Astrocyte (in vitro differentiated cells and primary cell): ENCODE data around the gene ANKRD44. TPM values are rescaled to one million over a fixed set of nuclear protein-coding genes. Genes with fewer than 3 reads are reported as not detected.

Experiments
- DNase-seq: peaks from one replicate; pipeline ENCODE4 v3.0.0-alpha.2; 2010; ENCODE audit warnings: low read depth
- FAIRE-seq: peaks from 2 replicates; lab custom pipeline; 2011; peaks lifted over from hg19 to GRCh38; lab: Jason Lieb, UNC
- H2AFZ ChIP-seq: 2 replicates; pipeline ENCODE4 v1.6.0; 2012; ENCODE audit warnings: low read depth, low read length, inconsistent platforms
- H3K27ac ChIP-seq: 2 replicates; pipeline ENCODE4 v1.5.1; 2011; ENCODE audit warnings: low read depth, low read length, inconsistent platforms
- H3K27me3 ChIP-seq: 2 replicates; pipeline ENCODE4 v1.6.0; 2011; ENCODE audit warnings: low read length, inconsistent platforms; ENCODE audit not compliant: insufficient read depth
- H3K36me3 ChIP-seq: 2 replicates; pipeline ENCODE4 v1.5.1; 2011; ENCODE audit warnings: low read length, inconsistent platforms; ENCODE audit not compliant: insufficient read depth
- H3K4me1 ChIP-seq: 2 replicates; pipeline ENCODE4 v1.5.1; 2011; ENCODE audit warnings: low read length, inconsistent platforms; ENCODE audit not compliant: insufficient read depth
- H3K4me2 ChIP-seq: 2 replicates; pipeline ENCODE4 v1.6.0; 2012; ENCODE audit warnings: low read length, inconsistent platforms
- H3K4me3 ChIP-seq: 2 replicates; pipeline ENCODE4 v1.5.1; 2011; ENCODE audit warnings: low read depth, mild to moderate bottlenecking, low read length, inconsistent platforms; ENCODE audit not compliant: insufficient read depth
- H3K79me2 ChIP-seq: 2 replicates; pipeline ENCODE4 v1.6.0; 2012; ENCODE audit warnings: mild to moderate bottlenecking, low read length, inconsistent platforms; ENCODE audit not compliant: insufficient read depth
- H3K9ac ChIP-seq: 2 replicates; pipeline ENCODE4 v1.6.0; 2012; ENCODE audit warnings: mild to moderate bottlenecking, low read length, inconsistent platforms
- H3K9me3 ChIP-seq: 2 replicates; pipeline ENCODE4 v1.5.1; 2012; ENCODE audit warnings: low read depth, mild to moderate bottlenecking, low read length, inconsistent platforms; ENCODE audit not compliant: insufficient read depth
- H4K20me1 ChIP-seq: 2 replicates; pipeline ENCODE4 v1.6.0; 2012; ENCODE audit warnings: low read length, inconsistent platforms; ENCODE audit not compliant: insufficient read depth
- H3K27ac Mint-ChIP-seq: one replicate; pipeline ENCODE4 v1.8.0; 2021; ENCODE audit warnings: mild to moderate bottlenecking, mixed read lengths; ENCODE audit not compliant: unreplicated experiment
- H3K27me3 Mint-ChIP-seq: one replicate; pipeline ENCODE4 v1.8.0; 2021; ENCODE audit warnings: low read depth, mixed read lengths; ENCODE audit not compliant: unreplicated experiment
- H3K36me3 Mint-ChIP-seq: one replicate; pipeline ENCODE4 v1.8.0; 2021; ENCODE audit warnings: low read depth, mixed read lengths; ENCODE audit not compliant: unreplicated experiment
- H3K4me1 Mint-ChIP-seq: one replicate; pipeline ENCODE4 v1.8.0; 2021; ENCODE audit warnings: low read depth, mixed read lengths; ENCODE audit not compliant: unreplicated experiment
- H3K4me3 Mint-ChIP-seq: one replicate; pipeline ENCODE4 v1.8.0; 2021; ENCODE audit warnings: mild to moderate bottlenecking, moderate library complexity, mixed read lengths; ENCODE audit not compliant: unreplicated experiment
- H3K9me3 Mint-ChIP-seq: one replicate; pipeline ENCODE4 v1.8.0; 2021; ENCODE audit warnings: mild to moderate bottlenecking, mixed read lengths; ENCODE audit not compliant: unreplicated experiment
- EZH2 ChIP-seq: IDR thresholded peaks from 2 replicates; pipeline ENCODE4 v1.6.1; 2012; ENCODE audit warnings: mild to moderate bottlenecking, low read length, inconsistent platforms; ENCODE audit not compliant: insufficient read depth
- total RNA-seq: library from RNA; stranded (reverse); gene quantifications from 2 replicates; pipeline ENCODE4 v1.2.1, GENCODE V29; 2021
- TF ChIP-seq, protein P1 (sequence below): IDR thresholded peaks from 2 replicates; pipeline ENCODE4 v1.5.1; 2011; ENCODE audit warnings: low read depth, mild to moderate bottlenecking, inconsistent platforms, low read length, moderate library complexity; ENCODE audit not compliant: insufficient read depth

ANKRD44 gene
- total RNA-seq, 1 donor from 2014 or later, result 7.2 TPM

- H3K4me3 Mint-ChIP-seq, result no peak overlapping the region
- Histone ChIP-seq H3K27me3 (no peaks in the 10 kb centered on the region), H3K79me2 (no peaks in the 10 kb centered on the region), H3K9me3 (no peaks in the 10 kb centered on the region), H3K4me3 (no peak overlapping the region), H3K4me1 (peaks cover 14% of the 10 kb centered on the region), H2AFZ (no peak overlapping the region), H3K27ac (no peak overlapping the region), H3K36me3 (no peaks in the 10 kb centered on the region), H4K20me1 (no peaks in the 10 kb centered on the region), H3K4me2 (peak overlapping the region; percentile 61), H3K9ac (no peak overlapping the region)
- no peaks in the 10 kb centered on the region for H3K9me3 Mint-ChIP-seq
- no peaks in the 10 kb centered on the region for H3K27me3 Mint-ChIP-seq
- no peak overlapping the region for H3K27ac Mint-ChIP-seq
- peaks cover 17% of the 10 kb centered on the region for H3K4me1 Mint-ChIP-seq
- DNase-seq, result peak; percentile 87
- peaks cover 2% of the 10 kb centered on the region for H3K36me3 Mint-ChIP-seq
- TF ChIP-seq, protein P1, sequence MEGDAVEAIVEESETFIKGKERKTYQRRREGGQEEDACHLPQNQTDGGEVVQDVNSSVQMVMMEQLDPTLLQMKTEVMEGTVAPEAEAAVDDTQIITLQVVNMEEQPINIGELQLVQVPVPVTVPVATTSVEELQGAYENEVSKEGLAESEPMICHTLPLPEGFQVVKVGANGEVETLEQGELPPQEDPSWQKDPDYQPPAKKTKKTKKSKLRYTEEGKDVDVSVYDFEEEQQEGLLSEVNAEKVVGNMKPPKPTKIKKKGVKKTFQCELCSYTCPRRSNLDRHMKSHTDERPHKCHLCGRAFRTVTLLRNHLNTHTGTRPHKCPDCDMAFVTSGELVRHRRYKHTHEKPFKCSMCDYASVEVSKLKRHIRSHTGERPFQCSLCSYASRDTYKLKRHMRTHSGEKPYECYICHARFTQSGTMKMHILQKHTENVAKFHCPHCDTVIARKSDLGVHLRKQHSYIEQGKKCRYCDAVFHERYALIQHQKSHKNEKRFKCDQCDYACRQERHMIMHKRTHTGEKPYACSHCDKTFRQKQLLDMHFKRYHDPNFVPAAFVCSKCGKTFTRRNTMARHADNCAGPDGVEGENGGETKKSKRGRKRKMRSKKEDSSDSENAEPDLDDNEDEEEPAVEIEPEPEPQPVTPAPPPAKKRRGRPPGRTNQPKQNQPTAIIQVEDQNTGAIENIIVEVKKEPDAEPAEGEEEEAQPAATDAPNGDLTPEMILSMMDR, result no peak
- TF ChIP-seq EZH2, result no peak
- no peak for FAIRE-seq
These were observed 185.8 kb downstream of the ANKRD44 start for GRCh38 chr2:197124639-197125390.

GRCh38 chr2:197122821-197123220 lies 187.8 kb downstream of the ANKRD44 start:
- no peaks in the 10 kb centered on the region for H3K36me3 ChIP-seq
- H3K27me3 ChIP-seq, result no peaks in the 10 kb centered on the region
- H3K27ac Mint-ChIP-seq, result no peak overlapping the region
- no peak overlapping the region for H3K4me3 Mint-ChIP-seq
- peak; percentile 68 for DNase-seq
- H4K20me1 ChIP-seq, result no peaks in the 10 kb centered on the region
- H3K27me3 Mint-ChIP-seq, result no peaks in the 10 kb centered on the region
- no peak overlapping the region for H3K9ac ChIP-seq
- H3K36me3 Mint-ChIP-seq, result peaks cover 3% of the 10 kb centered on the region
- no peak overlapping the region for H3K27ac ChIP-seq
- no peak overlapping the region for H2AFZ ChIP-seq
- TF ChIP-seq EZH2, result no peak
- TF ChIP-seq, protein P1, result no peak
- H3K4me2 ChIP-seq, result no peak overlapping the region
- no peak overlapping the region for H3K4me3 ChIP-seq
- peaks cover 14% of the 10 kb centered on the region for H3K4me1 ChIP-seq
- FAIRE-seq, result no peak
- no peaks in the 10 kb centered on the region for H3K79me2 ChIP-seq
- no peaks in the 10 kb centered on the region for H3K9me3 Mint-ChIP-seq
- H3K9me3 ChIP-seq, result no peaks in the 10 kb centered on the region
- H3K4me1 Mint-ChIP-seq, result peaks cover 17% of the 10 kb centered on the region
